HG03039 (cell line): ENCODE results near the gene SNAP25.

Experiments
- ATAC-seq: cut with Tn5 transposase; IDR thresholded peaks from one replicate; pipeline ENCODE4 v1.9.1; 2021; ENCODE audit warnings: mild to moderate bottlenecking, moderate library complexity; ENCODE audit not compliant: unreplicated experiment

The SNAP25 gene

DNA sequence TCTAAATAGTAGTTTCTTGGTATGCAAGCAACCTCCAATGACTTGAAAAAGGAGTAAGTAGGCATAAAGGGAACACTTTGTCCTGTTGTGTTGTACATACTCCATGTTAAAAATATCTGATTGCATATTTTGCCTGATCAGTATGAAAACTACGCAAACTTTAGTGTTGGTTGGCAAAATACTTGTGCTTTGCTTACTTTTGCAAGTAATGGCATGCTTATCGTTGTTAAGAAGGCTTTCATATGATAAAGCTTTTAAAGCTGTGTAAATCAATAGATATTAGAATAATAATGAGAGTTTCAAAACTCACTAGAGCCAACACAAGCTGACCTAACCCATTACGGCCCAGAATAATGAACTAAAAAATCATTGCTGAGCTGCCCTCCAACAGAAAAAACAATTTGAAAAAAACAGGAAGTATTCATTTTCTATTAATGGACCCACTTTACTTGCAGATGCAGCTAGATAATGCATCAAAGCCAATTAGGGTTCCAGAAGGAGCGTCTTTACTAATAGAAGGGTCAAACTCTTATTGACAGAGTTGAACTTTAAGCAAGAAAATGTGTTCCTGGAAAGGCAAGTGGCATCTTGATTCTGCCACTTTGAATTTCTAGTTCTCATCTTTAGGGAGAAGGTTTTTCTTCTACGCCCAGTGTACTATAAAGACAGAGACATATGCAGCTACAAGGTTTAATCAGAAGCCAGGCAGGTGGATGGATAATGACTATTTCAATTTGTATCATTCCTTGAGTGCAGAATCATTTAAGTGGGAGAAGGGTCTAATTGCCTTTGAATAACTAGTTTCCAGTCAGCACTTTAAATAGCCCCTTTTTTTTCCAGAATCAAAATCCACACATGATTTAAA is 82.2 kb downstream of the SNAP25 start:
- no peak for ATAC-seq

DNA sequence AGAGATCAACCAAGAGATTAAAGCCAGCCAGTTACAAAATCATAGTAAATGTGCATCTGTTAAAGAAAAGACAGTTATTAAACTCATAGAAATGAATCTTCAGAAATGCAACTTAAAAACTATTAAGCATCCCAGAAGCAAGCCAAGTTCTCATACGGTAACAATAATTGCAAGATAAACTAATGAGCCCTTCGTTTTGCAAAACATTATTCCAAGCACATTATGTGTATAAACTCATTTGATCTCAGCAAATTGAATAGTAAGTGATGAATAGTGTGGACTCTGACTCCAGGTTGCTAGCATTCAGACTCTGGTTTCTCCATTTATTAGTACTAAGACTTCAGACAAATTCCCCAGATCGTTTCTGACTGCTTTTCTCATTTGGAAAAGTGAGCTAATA is 85.2 kb downstream of the SNAP25 start:
- ATAC-seq: no peak

- ATAC-seq: no peak
These were observed 85.9 kb downstream of the SNAP25 start for GRCh38 chr20:10304471-10305046.

GRCh38 chr20:10306440-10307358 is 88.1 kb downstream of the SNAP25 start:
- ATAC-seq: no peak

DNA sequence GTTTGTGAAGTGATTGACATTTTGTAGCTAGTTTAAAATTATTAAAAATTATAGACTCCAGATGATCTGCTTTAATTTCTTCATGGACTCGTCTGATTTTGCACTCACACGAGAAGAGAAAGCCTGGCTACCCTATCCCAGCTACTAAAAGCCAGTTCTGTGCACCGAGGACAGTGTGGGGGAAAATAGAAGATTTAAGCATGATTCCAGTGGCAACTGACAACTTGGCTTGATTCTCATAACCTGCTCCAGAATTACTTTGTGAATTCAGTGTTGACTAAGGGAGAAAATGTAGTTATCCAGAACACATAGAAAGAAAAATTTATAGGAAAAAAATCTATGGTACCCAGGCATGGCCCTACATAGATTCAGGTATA is 88.7 kb downstream of the SNAP25 start:
- no peak for ATAC-seq

- ATAC-seq: no peak
These were observed 90.0 kb downstream of the SNAP25 start for GRCh38 chr20:10308652-10309051.

- no peak for ATAC-seq
These were observed 90.7 kb downstream of the SNAP25 start for GRCh38 chr20:10309326-10309725.

GRCh38 chr20:10312111-10312510 is 93.5 kb downstream of the SNAP25 start:
- ATAC-seq: no peak

GRCh38 chr20:10313215-10313614 is 94.6 kb downstream of the SNAP25 start:
- ATAC-seq: no peak

DNA sequence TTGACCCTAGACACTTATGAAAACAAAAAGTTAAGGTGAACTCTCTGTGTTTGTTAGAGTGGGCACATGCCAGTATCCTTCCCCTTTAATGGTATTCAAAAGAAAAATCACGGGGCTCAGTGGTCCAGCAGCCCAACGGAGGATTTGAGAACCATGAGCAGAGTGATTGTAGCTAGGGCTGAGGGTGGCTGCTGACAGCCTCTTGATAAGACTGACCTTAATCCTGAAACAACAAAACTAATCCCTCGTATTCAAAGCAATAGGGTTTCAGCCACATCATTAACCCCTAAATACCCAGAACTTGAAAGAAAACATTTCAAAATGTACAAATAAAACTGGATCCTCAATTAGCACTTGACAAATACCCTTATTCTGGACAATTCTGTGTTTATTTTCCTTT is 95.1 kb downstream of the SNAP25 start:
- ATAC-seq: no peak

DNA sequence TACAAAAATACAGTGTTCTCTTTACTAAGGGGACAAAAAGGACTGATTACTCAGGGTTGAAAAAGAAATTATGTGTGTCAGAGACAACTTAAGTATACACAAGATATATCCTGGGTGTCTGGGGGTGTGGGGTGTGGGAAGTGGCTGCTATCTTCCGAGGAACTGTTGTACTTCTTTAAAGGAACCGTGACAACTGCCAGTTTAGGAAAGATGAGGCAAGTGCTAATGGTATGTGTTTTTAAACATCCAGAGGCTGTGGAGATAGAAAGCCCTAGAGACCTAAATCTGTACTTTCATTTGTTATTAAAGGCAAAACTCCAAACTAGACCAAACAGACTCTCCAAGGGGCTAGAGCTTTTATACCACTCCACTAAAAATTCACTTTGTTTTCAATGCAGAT is 95.6 kb downstream of the SNAP25 start:
- no peak for ATAC-seq

- ATAC-seq: no peak
These were observed 96.5 kb downstream of the SNAP25 start for GRCh38 chr20:10315138-10315537.

DNA sequence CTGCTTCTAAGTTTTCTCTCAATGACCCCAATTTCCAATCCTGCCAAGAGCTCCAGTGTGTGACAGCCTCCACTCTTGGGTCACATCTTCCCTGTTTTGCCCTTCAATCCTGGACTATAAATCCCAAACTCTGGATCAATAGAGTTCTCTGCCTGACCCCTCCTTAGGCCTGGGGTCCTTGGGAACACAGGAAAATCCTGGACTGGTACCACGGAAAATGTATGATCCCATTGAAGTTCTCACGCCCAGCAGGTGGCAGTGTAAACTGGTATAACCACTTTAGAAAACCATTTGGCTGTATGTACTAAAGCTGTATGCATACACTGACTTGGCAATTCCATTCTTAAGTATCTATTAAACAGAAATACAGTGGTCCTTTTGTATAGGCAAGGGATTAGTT is 98.0 kb downstream of the SNAP25 start:
- ATAC-seq: no peak

GRCh38 chr20:10318291-10319024 is 99.8 kb downstream of the SNAP25 start:
- no peak for ATAC-seq

DNA sequence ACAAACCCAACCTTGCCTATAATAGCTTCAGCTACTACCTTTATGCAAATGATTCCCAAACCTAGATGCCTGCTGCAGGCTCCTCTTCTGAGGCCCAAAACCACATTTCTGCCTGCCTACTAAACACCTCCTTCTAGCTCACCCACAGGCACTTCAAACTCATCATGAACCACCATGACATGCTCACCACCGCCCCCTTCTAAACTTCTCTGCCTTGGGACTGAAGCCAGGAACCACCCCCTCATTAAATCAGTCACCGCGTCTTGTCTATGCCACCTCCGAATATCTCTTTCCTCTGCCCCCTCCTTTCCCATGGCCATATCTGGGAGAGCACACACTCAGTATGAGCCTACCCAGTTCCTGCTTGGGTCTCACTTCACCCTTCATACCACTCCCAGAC is 101.2 kb downstream of the SNAP25 start:
- no peak for ATAC-seq

DNA sequence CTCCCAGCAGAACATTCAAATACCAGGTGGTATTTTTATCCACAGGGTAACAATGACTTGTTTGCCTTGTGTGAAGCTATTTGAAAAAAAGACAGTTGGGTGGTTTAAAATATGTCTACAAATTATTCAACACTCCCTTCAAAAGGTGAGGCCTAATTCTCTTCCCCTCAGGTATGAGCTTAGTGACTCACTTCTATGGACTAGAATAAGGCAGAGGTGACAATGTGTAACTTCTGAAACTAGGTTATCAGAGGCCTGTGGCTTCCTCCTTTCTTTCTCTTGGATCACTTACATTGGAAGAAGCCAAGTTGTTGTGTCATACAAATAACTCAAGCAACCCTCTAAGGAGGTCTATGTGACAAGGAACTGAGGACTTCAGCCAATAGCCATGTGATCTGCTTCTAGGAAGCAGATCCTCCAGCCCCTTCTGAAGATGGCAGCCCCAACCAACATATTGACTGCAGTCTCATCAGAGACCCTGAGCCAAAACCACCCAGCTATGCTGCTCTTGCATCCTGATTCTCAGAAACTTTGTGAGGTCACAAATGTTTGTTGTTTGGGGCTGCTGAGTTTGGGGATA is 102.6 kb downstream of the SNAP25 start:
- no peak for ATAC-seq

DNA sequence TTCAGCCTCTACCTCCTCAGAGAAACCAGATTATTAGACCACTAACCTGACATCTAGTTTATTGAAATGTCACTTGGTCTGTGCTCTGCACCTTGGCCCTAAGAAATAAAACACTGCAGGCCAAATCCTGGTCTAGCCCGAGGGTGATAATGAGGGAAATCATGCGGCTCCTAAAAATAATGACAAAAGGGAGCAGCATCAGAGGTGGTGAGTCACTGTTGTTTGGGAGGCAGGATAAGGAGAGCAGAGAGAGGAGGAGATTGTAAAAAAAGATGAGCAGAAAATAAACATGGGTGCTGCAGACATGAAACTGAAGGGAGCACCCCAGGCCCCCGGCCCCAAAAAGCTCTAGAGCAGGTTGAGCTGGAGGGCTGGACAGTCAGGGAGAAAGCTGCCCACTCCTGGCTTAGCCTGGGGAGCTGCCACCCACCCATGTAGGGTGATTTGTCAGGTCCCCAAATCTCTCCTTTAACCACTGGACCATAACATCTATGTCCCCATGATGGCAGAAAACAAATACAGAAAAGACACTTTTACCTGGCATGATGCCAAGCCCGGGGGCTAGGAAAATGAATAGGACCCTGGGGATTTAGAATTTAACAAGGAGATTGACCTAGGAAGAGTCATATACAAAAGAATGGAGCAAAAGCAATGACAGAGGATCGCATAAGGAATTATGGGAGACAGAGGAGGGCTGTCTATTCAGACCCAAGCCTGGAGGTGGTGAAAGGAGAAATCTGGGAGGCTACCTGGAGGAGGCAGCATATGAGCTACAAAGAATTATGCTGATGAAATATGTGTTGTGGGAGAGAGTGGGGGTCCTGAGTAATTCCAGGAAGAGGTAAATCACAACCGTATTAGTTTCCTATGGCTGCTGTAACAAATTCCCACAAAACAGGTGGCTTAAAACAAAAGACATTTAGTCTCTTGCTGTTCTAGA is 103.7 kb downstream of the SNAP25 start:
- ATAC-seq: no peak

DNA sequence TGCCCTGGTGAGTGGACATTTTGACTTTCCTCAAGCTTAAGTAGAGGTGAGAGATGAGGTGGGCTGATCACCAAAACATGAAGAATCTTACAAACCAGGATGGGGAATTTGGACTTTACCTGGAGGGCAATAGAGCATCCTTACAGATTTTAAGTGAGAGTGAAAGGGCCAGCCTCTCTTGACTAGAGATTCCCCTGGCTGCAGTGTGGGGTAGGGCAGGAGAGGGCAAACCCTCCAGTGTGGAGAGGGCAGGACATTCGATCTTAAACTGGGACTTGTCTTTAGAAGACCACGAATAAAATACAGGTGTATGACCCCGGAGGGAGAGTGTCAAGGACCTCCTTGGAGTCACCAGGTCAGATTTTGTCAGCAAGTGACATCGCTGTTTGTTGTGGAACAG is 105.1 kb downstream of the SNAP25 start:
- no peak for ATAC-seq

- ATAC-seq: no peak
These were observed 105.7 kb downstream of the SNAP25 start for GRCh38 chr20:10324198-10324847.
